Measurements from ENCODE around the gene CCDC149.
"Not testable (repeated sequence)": the region's sequence is repeated elsewhere in the genome, so short reads cannot be mapped to it uniquely, and the experiment has no call there.

Gene CCDC149

GRCh38 chr4:24917076-24917856, 4.4 kb upstream of the CCDC149 start:
- DNase-seq (ENCODE audit: low read depth, low spot score), result no peak

- no peak for DNase-seq (ENCODE audit: low read depth, low spot score)
Observed at GRCh38 chr4:24915121-24915922, 2.5 kb upstream of the CCDC149 start.

GRCh38 chr4:24914460-24914859, 1.6 kb upstream of the CCDC149 start:
- no peak for DNase-seq (ENCODE audit: low read depth, low spot score)

GRCh38 chr4:24913119-24913485, 260 bp upstream of the CCDC149 start:
- DNase-seq (ENCODE audit: low read depth, low spot score), result no peak

- DNase-seq (ENCODE audit: low read depth, low spot score), result no peak
Observed at GRCh38 chr4:24910499-24910898, 2.3 kb downstream of the CCDC149 start.

- not testable (repeated sequence) for DNase-seq (ENCODE audit: low read depth, low spot score)
Observed at GRCh38 chr4:24909606-24910005, 3.2 kb downstream of the CCDC149 start.

GRCh38 chr4:24897639-24898038, 15.2 kb downstream of the CCDC149 start:
- DNase-seq (ENCODE audit: low read depth, low spot score), result no peak

GRCh38 chr4:24896977-24897376, 15.9 kb downstream of the CCDC149 start:
- DNase-seq (ENCODE audit: low read depth, low spot score), result no peak

GRCh38 chr4:24896056-24896455, 16.8 kb downstream of the CCDC149 start:
- DNase-seq (ENCODE audit: low read depth, low spot score), result no peak

- no peak for DNase-seq (ENCODE audit: low read depth, low spot score)
Observed at GRCh38 chr4:24895461-24895860, 17.4 kb downstream of the CCDC149 start.

GRCh38 chr4:24894846-24895245, 18.0 kb downstream of the CCDC149 start:
- no peak for DNase-seq (ENCODE audit: low read depth, low spot score)

- DNase-seq (ENCODE audit: low read depth, low spot score), result no peak
Observed at GRCh38 chr4:24894243-24894642, 18.6 kb downstream of the CCDC149 start.

GRCh38 chr4:24892778-24893177, 20.1 kb downstream of the CCDC149 start:
- no peak for DNase-seq (ENCODE audit: low read depth, low spot score)

GRCh38 chr4:24892278-24892677, 20.6 kb downstream of the CCDC149 start:
- no peak for DNase-seq (ENCODE audit: low read depth, low spot score)

GRCh38 chr4:24890561-24891126, 22.2 kb downstream of the CCDC149 start:
- no peak for DNase-seq (ENCODE audit: low read depth, low spot score)

GRCh38 chr4:24889991-24890390, 22.9 kb downstream of the CCDC149 start:
- no peak for DNase-seq (ENCODE audit: low read depth, low spot score)

- no peak for DNase-seq (ENCODE audit: low read depth, low spot score)
Observed at GRCh38 chr4:24888475-24889344, 24.1 kb downstream of the CCDC149 start.

- DNase-seq (ENCODE audit: low read depth, low spot score), result no peak
Observed at GRCh38 chr4:24887881-24888430, 24.9 kb downstream of the CCDC149 start.

GRCh38 chr4:24886596-24886995, 26.2 kb downstream of the CCDC149 start:
- no peak for DNase-seq (ENCODE audit: low read depth, low spot score)

- no peak for DNase-seq (ENCODE audit: low read depth, low spot score)
Observed at GRCh38 chr4:24885342-24885741, 27.5 kb downstream of the CCDC149 start.

- DNase-seq (ENCODE audit: low read depth, low spot score), result no peak
Observed at GRCh38 chr4:24884902-24885301, 27.9 kb downstream of the CCDC149 start.

Measured in brain pericyte (primary cell).